Stimulated activated CD4-positive, alpha-beta T cell treated with anti-CD3 and anti-CD28 coated beads, Interleukin-4, amount 100 ng/mL, for 24 hours (primary cell): ENCODE data around the gene POLR1H.
"Not testable (repeated sequence)": the region's sequence is repeated elsewhere in the genome, so short reads cannot be mapped to it uniquely, and the experiment has no call there.

Experiments used
- DNase-seq: peaks from one replicate; pipeline ENCODE4 v3.0.0-alpha.2; 2020

Gene POLR1H

GRCh38 chr6:30061092-30061857 is at the start of gene POLR1H:
Gene POLR1H, plus strand, starts transcription at chr6:30061265. Its CDS starts 260 bp downstream, at chr6:30061525.
- peak; percentile 88 for DNase-seq

- no peak for DNase-seq
Observed at GRCh38 chr6:30013291-30013922, 47.7 kb upstream of the POLR1H start.

- DNase-seq = no peak
Observed at GRCh38 chr6:30019819-30020218, 41.2 kb upstream of the POLR1H start.

GRCh38 chr6:30020626-30021025 is 40.4 kb upstream of the POLR1H start:
- no peak for DNase-seq

DNA sequence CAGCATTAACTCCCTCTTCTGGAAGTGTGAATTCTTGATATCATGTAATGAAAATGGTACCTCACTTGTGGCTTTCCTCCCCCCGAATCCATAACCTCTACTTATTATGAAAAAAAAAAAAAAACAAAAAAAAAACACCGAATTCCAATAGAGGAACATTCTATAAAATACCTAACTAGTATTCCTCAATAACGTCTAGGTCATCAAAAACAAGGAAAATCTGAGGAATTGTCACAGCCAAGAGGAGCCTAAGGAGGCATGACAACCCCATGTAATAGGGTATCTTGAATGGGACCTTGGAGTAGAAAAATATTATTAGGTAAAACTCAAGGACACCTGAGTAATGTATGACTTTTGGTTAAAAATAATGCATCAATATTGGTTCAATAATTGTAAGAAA is 38.9 kb upstream of the POLR1H start:
- no peak for DNase-seq

- not testable (repeated sequence) for DNase-seq
Observed at GRCh38 chr6:30022712-30023111, 38.4 kb upstream of the POLR1H start.

- DNase-seq = no peak
Observed at GRCh38 chr6:30025186-30025585, 35.9 kb upstream of the POLR1H start.

DNA sequence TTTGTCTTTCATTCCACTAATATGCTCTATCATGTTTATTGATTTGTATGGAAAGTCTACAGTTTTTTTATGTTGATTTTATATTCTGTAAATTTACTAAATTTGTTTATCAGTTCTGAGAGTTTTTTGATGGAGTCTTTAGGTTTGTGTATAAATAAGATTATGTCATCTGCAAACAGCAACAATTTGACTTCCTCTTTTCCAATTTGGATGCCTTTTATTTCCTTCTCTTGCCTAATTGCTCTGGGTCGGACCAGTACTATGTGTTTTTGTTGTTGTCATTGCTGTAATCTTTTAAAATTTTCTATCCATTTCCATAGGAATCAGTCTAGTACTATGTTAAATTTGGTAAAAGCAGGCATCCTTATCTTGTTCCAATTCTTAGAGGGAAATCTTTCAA is 31.5 kb upstream of the POLR1H start:
- no peak for DNase-seq

DNA sequence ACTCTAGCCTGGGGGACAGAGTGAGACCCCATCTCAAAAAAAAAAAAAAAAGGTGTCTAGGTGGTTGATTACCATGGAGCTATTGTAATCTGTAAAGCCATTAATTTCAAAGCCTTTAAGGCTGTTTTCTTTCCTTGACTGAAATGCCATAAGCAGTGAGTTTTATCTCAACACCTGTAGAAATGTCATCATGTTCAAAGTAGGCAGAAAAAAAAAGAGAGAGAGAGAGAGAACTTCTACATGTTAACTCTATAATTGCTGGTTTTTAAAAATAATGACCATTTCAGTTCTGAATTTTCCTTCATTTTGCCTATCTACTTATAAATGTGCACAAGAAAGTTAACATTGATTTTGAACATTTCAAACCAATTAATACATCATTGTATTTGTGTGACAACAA is 29.7 kb upstream of the POLR1H start:
- no peak for DNase-seq

DNA sequence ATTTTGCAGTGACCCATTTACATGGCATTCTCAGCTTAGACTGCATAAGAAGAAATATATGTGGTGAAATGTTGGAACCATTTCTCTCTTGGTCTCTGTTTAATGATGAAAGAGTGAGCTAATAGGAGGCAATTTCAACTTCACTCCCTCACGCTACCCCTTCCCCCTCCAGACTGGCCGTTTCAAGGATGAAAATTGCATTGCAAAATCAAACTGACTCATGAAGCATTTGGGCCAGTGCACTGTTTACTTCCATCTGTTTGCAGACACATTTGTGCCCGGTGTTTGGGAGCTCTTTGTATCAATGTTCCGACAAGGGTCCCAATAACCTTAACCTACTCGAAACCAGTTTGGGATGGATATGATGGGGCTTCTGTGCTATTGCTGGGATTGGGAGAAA is 27.6 kb upstream of the POLR1H start:
- DNase-seq = not testable (repeated sequence)

- no peak for DNase-seq
Observed at GRCh38 chr6:30035784-30036183, 25.3 kb upstream of the POLR1H start.

GRCh38 chr6:30037182-30037788 is 23.8 kb upstream of the POLR1H start:
- DNase-seq = no peak

DNA sequence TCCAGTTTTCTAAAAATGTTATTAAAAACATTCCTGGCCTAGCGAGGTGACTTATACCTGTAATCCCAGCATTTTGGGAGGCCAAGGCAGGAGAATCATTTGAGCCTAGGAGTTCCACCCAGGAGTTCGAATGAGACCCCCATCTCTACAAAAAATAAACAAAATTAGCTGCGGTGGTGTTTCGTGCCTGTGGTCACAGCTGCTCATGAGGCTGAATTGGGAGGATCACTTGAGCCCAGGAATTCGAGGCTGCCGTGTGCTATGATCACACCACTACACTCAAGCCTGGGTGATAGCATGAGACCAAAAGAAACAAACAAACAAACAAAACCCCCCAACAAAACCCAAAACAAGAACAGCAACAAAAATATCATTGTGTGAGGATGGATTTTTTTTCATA is 19.8 kb upstream of the POLR1H start:
- DNase-seq = no peak

DNA sequence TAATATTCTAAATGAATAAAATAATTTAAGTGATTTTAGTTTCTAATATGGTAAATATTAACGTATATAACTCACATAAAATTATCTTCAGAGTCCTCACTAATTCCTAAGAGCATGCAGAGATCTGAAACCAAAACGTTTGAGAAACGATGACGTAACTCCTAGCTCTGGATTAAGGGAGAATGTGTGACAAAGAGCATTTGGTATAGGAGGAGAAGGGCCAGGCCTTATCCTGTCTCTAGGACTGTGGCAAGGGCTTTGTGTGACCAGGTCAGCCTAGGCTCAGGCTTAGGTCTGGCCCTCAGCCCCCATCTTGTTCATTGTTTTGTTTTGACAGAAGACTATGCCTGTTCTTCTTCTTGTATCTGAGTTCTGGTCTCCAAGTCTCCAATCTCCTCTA is 19.2 kb upstream of the POLR1H start:
- DNase-seq = no peak

GRCh38 chr6:30042476-30042875 is 18.6 kb upstream of the POLR1H start:
- no peak for DNase-seq

GRCh38 chr6:30042914-30043313 is 18.2 kb upstream of the POLR1H start:
- DNase-seq = no peak

GRCh38 chr6:30043744-30044143 is 17.3 kb upstream of the POLR1H start:
- no peak for DNase-seq

DNA sequence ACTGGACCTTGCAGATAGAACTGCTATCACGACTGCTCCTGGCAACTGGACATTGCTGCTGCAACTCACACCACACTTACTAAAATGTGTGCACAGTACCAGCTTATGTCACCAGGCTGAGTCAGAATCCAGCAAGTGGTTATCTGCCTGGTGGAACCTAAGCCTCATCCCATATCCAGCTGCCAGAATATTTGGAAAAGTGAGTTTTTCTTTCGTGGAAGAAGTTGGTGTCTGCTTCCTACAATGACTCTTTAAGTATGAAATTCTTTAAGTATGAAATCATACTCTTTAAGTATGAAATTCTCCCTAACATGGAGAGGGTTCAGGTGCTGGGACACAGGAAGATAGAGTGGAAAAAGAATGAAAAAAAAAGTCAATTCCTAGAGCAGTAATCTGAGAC is 16.4 kb upstream of the POLR1H start:
- DNase-seq = no peak

DNA sequence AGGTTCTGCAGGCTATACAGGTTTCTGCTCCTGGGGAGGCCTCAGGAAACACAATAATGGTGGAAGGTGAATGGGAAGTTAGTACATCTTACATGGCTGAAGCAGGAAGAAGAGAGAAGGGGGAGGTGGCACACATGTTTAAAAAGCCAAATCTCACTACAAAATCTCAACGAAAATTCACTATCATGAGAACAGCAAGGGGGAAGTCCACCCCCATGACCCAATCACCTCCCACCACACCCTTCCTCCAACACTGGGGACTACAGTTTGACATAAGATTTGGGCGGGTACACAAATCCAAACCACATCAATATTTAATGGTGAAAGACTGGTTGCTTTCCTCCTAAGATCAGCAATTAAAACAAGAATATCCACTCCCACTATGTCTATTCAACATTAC is 13.8 kb upstream of the POLR1H start:
- no peak for DNase-seq

DNA sequence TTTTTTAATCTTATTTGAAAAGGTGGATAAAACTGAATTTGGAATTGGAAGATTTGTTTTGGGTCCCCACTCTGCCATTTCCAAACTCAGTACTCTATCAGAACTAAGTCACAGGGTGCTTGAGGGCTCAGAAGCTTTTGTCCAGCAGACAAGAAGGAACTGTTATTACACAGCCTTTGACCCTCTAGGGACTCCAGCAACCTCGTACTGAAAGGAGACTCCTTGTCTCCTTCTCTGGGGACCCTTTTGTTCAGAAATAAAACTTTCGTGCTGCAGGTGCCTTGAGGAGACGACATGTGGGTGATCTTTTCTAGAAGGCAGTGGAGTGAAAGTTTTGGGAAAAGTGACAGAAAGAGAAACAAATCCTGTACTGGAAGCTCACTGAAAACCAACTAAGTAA is 7.4 kb upstream of the POLR1H start:
- no peak for DNase-seq

DNA sequence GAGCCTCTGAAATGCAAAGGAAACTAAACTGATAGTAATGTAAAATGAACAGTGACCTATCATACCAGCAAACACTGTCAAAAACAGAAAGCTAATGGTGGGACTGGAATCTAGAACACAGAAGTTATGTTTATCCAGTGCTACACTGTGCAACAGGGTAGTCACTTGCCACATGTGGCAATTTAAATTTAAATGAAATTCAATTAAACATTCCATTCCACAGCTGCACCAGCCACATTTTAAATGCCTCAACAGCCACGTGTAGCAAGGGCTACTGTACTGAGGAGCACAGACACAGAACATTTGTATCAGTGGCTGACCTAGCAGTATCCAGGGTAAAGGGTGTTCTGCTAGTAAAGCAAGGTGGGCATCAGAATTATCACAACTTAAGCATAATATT is 5.6 kb upstream of the POLR1H start:
- DNase-seq = no peak

GRCh38 chr6:30060606-30061091 is 416 bp upstream of the POLR1H start:
- peak; percentile 46 for DNase-seq

- peak; percentile 39 for DNase-seq
Observed at GRCh38 chr6:30061858-30062458, 893 bp downstream of the POLR1H start.
